Adrenal gland (tissue), 5 donors: ENCODE data around the gene ATP2B3.

Experiments used
- CTCF ChIP-seq, 6 experiments: fragments of 450-650 bp in 4 of 6; fragments of 200-600 bp in 2 of 6; sonication (generic) in 1 of 6; IDR thresholded peaks; 1 replicate in 5 of 6; 2 replicates in 1 of 6; pipeline versions ENCODE4 v1.5.1 to v1.8.0; 2016 to 2021; ENCODE audit warnings: antibody characterized with exemption in 6 of 6, mild to moderate bottlenecking in 2 of 6, moderate library complexity in 1 of 6
- POLR2A ChIP-seq, 2 donors: fragments of 450-650 bp; IDR thresholded peaks; one replicate each; pipeline ENCODE4 v1.6.1; 2017; ENCODE audit warnings: antibody characterized with exemption in 2 of 2, mild to moderate bottlenecking in 2 of 2, moderate library complexity in 1 of 2
- donor health status: DM: no; HTN: no; CAD: no.

GRCh38 chrX:153519569-153520286 is 2.3 kb downstream of the ATP2B3 start:
- TF ChIP-seq POLR2A (IDR thresholded peaks at IDR 0.05) (no peak), CTCF (IDR thresholded peaks at IDR 0.05) (no peak)
